ENCODE measurements around the gene EEF2.
"Not testable (repeated sequence)": the region's sequence is repeated elsewhere in the genome, so short reads cannot be mapped to it uniquely, and the experiment has no call there.

EEF2 gene

GRCh38 chr19:3958836-3959765, 26.2 kb downstream of the EEF2 start:
- H3K4me1 Mint-ChIP-seq = no peaks in the 10 kb centered on the region
- no peaks in the 10 kb centered on the region for H3K9me3 Mint-ChIP-seq
- no peak for DNase-seq
- H3K36me3 Mint-ChIP-seq (ENCODE audit: low read depth) = peaks cover 17% of the 10 kb centered on the region
- no peak for TF ChIP-seq CTCF (IDR thresholded peaks at IDR 0.05)
- H3K4me3 Mint-ChIP-seq = no peak overlapping the region
- no peaks in the 10 kb centered on the region for H3K27me3 Mint-ChIP-seq (ENCODE audit: low read depth, poor library complexity)
- H3K27ac Mint-ChIP-seq = no peak overlapping the region

GRCh38 chr19:3955688-3956087, 29.6 kb downstream of the EEF2 start:
- H3K36me3 Mint-ChIP-seq (ENCODE audit: low read depth) = peaks cover 5% of the 10 kb centered on the region
- H3K9me3 Mint-ChIP-seq = no peaks in the 10 kb centered on the region
- DNase-seq = no peak
- H3K4me1 Mint-ChIP-seq = peaks cover 17% of the 10 kb centered on the region
- no peaks in the 10 kb centered on the region for H3K27me3 Mint-ChIP-seq (ENCODE audit: low read depth, poor library complexity)
- peak overlapping the region; percentile 36 for H3K27ac Mint-ChIP-seq
- H3K4me3 Mint-ChIP-seq = no peak overlapping the region
- no peak for TF ChIP-seq CTCF (IDR thresholded peaks at IDR 0.05)

- not testable (repeated sequence) for H3K4me3 Mint-ChIP-seq; H3K9me3 Mint-ChIP-seq; DNase-seq; H3K36me3 Mint-ChIP-seq (ENCODE audit: low read depth); H3K27me3 Mint-ChIP-seq (ENCODE audit: low read depth, poor library complexity)
- Mint-ChIP-seq H3K27ac (peak overlapping the region; percentile 66), H3K4me1 (peaks cover 17% of the 10 kb centered on the region)
Measured at GRCh38 chr19:3955276-3955675, 30.0 kb downstream of the EEF2 start.

- no peak overlapping the region for H3K27ac Mint-ChIP-seq
- TF ChIP-seq CTCF (IDR thresholded peaks at IDR 0.05) = no peak
- peaks cover 17% of the 10 kb centered on the region for H3K4me1 Mint-ChIP-seq
- H3K27me3 Mint-ChIP-seq (ENCODE audit: low read depth, poor library complexity) = peaks cover 4% of the 10 kb centered on the region
- peaks cover 5% of the 10 kb centered on the region for H3K36me3 Mint-ChIP-seq (ENCODE audit: low read depth)
- H3K4me3 Mint-ChIP-seq = no peak overlapping the region
- no peaks in the 10 kb centered on the region for H3K9me3 Mint-ChIP-seq
- DNase-seq = no peak
Measured at GRCh38 chr19:3954107-3954506, 31.2 kb downstream of the EEF2 start.

- not testable (repeated sequence) for H3K9me3 Mint-ChIP-seq; H3K27me3 Mint-ChIP-seq (ENCODE audit: low read depth, poor library complexity); H3K36me3 Mint-ChIP-seq (ENCODE audit: low read depth); H3K4me3 Mint-ChIP-seq; DNase-seq
- Mint-ChIP-seq H3K4me1 (peaks cover 17% of the 10 kb centered on the region), H3K27ac (peak overlapping the region; percentile 92)
Measured at GRCh38 chr19:3952755-3953276, 32.4 kb downstream of the EEF2 start.

- H3K4me3 Mint-ChIP-seq = no peak overlapping the region
- H3K27ac Mint-ChIP-seq = no peak overlapping the region
- H3K27me3 Mint-ChIP-seq (ENCODE audit: low read depth, poor library complexity) = peaks cover 4% of the 10 kb centered on the region
- H3K9me3 Mint-ChIP-seq = no peaks in the 10 kb centered on the region
- H3K36me3 Mint-ChIP-seq (ENCODE audit: low read depth) = no peaks in the 10 kb centered on the region
- H3K4me1 Mint-ChIP-seq = peaks cover 17% of the 10 kb centered on the region
- no peak for TF ChIP-seq CTCF (IDR thresholded peaks at IDR 0.05)
- DNase-seq = no peak
Measured at GRCh38 chr19:3950871-3951861, 34.1 kb downstream of the EEF2 start.
